Fibroblast of mammary gland (primary cell): ENCODE results near the gene B3GALT4.

Experiments
- DNase-seq: peaks from one replicate; pipeline ENCODE4 v3.0.0-alpha.2; 2010; ENCODE audit warnings: low read depth
- H3K4me3 ChIP-seq: 2 replicates; pipeline ENCODE4 v1.5.1; 2011; ENCODE audit warnings: low read depth, mild to moderate bottlenecking, low read length, moderate library complexity; ENCODE audit not compliant: control insufficient read depth
- TF ChIP-seq, protein P1 (sequence below): conservative IDR thresholded peaks from 2 replicates; pipeline ENCODE4 v1.5.1; 2011; ENCODE audit warnings: low read depth, low read length, inconsistent platforms; ENCODE audit not compliant: control insufficient read depth, insufficient read depth

Gene B3GALT4

DNA sequence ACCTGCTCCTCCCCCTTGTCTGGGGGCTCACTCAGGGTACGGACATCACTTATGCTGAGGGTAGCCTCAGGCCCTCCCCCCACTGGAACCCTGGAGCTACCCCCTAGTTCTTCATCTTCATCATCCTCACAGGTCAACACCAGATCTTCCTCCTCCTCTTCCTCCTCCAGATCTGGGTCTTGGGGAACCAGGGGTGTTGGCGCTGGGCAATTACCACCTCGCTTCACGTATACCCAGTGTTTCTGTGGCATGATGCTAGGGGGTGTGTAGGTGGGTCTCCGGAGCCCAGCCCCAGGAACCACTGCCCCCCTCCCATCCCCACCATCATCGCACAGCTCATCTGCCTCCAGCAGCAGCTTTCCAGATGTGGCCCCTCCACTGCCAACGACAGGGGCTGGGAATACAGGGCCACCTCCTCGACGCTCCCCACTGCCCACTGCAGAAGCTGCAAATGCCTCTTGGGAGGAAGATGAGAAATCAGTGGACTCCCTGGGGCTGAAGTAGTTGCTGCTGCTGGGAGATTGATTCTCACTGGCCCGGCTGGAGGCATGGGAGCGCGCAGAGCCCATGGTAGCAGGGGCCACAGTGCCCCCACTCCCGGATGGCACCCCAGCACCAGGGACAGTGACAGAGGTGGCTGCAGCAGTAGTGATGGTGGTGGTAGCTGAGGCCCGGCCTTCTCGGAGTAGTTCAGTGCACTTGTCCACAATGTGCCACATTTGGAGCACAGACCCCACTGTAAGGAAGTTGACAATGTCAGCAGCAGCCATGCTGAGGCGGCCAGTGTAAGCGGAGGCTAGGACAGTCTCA is 39.1 kb downstream of the B3GALT4 start:
- DNase-seq, result no peak
- no peak overlapping the region for H3K4me3 ChIP-seq
- TF ChIP-seq, protein P1, sequence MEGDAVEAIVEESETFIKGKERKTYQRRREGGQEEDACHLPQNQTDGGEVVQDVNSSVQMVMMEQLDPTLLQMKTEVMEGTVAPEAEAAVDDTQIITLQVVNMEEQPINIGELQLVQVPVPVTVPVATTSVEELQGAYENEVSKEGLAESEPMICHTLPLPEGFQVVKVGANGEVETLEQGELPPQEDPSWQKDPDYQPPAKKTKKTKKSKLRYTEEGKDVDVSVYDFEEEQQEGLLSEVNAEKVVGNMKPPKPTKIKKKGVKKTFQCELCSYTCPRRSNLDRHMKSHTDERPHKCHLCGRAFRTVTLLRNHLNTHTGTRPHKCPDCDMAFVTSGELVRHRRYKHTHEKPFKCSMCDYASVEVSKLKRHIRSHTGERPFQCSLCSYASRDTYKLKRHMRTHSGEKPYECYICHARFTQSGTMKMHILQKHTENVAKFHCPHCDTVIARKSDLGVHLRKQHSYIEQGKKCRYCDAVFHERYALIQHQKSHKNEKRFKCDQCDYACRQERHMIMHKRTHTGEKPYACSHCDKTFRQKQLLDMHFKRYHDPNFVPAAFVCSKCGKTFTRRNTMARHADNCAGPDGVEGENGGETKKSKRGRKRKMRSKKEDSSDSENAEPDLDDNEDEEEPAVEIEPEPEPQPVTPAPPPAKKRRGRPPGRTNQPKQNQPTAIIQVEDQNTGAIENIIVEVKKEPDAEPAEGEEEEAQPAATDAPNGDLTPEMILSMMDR, result no peak

DNA sequence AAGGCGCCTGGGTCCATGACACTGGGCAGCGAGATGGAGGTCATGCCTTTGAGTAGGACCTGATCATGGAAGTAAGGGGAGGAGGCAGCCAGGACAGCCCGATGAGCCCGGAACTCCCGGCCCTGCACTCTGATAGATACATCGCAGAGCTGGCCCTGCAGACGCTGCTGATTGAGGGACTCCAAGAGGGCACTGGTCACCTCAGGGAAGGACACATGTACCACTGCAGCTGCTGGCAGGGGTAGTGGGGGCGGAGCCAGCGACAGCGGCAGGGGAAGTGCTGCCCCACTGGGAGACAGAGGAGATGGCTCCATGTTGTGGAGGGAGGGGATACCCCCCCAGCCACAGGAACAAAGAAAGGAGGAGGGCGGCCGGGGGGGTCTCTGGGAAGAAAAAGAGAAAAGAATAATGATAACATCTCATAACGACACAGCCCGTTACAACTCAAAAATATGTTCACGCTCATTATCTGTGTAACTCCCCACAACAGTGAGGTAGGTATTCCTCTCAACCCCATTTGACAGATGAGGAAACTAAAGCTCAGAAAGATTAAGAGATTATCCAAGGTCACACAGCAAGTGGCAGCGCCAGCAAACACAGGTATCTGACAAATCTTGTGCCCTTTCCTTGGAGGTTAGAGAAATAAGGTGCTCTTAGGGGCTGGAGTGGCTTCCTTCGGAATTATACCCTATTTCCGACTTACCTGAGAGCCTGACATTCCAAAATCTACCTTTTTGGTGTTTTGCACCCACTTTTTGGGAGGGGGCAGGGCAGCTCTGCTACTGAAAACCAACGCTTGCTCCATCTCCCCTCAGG is 39.9 kb downstream of the B3GALT4 start:
- DNase-seq, result no peak
- peak overlapping the region; percentile 77 for H3K4me3 ChIP-seq
- TF ChIP-seq, protein P1, result no peak

DNA sequence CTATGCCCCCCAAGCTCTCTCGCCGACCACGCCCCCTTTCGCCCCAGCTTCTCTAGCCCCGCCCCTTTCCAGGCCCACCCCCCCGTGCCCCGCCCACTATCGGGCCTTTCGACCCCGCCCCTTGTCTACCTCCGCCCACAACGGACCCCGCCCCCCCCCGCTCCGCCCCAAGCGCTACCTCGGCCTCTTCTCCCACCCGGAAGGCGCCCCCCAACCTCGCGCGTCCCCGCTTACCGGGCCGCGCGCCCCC is 40.4 kb downstream of the B3GALT4 start:
- DNase-seq, result no peak
- H3K4me3 ChIP-seq, result peak overlapping the region; percentile 77
- TF ChIP-seq, protein P1, result no peak

DNA sequence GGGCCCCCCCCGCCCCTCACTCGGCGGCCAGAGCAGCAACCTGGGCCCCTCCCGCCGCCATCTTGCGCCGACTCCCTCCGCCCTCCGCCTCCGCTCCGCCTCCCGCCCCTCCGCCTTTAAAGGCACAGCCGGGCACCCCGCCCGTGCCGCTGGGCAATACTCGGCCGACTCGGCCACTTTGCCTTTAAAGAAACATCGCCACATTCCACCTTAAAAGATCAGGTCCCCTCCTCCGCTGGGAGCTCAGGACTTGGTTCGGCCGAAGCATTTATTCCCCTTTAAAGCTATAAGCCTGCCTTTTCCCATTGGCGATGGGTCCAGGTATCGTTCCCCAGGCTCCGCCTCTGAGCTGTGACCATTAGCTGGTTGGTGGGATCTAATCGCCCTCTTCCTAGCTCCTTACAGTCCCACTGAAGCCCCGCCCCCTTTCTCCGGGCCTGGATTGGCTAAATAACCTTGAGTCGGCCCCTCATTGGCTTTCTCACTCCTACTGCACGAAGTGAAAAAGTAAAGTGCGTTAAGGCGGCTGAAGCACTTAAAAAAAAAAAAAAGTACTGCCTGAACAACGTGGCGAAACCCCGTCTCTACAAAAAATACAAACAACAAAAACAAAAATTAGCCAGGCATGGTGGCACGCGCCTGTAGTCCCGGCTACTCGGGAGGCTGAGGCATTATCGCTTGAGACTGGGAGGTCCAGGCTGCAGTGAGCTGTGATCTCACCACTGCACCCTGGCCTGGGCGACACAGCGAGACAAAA is 40.9 kb downstream of the B3GALT4 start, which contains the start of gene ZBTB22:
ZBTB22 (minus strand) TSS at position 76 of the 757 bp plus-strand sequence. CDS start 828 bp downstream, outside the sequence.
- TF ChIP-seq, protein P1, result no peak
- DNase-seq, result peak; percentile 98
- H3K4me3 ChIP-seq, result peak within 1 kb of the TSS; percentile 77

DNA sequence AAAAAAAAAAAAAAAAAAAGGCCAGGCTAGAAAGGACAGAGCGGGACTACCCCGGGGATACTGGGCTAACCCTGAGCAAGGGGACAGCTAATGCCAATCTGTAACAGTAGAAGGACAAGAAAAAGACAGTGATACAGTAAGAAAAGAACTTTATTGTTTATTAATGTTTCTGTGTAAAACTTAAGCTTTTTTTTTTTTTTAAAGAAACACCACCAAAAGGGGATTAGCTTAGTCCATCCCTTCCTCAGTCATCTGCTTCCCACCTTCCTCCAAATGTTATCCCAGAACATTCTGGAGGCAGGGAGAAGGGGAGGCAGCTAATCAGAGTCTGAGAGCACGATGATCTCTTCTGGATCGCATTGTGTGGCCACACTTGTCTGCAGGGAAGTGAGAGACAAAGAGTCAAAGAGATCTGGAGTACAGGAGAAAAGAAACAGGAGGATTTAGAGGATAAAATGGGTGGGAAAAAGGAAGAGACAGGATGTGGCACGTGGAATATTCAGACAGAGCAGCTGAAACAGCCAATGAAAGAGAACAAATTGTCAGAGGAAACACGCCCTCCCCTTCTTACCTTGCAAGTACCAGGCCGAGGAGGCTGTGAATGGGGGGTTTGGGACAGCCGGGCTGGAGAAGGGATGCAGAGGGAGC is 41.6 kb downstream of the B3GALT4 start:
- DNase-seq, result no peak
- peak overlapping the region; percentile 77 for H3K4me3 ChIP-seq
- TF ChIP-seq, protein P1, result no peak

DNA sequence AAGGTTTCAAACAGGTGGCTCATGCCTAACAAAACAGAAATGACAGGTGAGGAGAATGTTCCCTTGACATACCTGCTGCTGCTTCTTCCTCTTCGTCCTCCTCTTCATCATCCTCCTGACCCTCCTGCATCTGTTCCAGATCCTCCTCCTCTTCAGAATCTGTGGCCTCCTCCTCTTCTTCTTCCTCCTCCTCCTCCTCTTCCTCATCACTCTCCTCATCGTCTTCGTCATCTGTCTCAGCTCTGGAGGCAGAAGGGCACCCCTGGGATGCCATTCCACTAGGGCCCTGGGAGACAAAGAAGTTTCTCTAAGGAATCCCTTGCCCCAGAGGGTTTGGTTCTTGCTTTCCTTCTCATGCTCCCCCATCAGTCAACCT is 43.0 kb downstream of the B3GALT4 start:
- TF ChIP-seq, protein P1, result no peak
- H3K4me3 ChIP-seq, result peak overlapping the region; percentile 23
- no peak for DNase-seq
